GM18526 (cell line): Measurements from ENCODE around the gene ATP5PO.

ENCODE experiments used
- POLR2A ChIP-seq: IDR thresholded peaks from 3 replicates; pipeline ENCODE4 v1.6.1; 2011; ENCODE audit not compliant: insufficient read length; ENCODE audit errors: extremely low read depth

ATP5PO gene

GRCh38 chr21:33945652-33946270 lies 30.2 kb upstream of the ATP5PO start:
- TF ChIP-seq POLR2A: no peak

- no peak for TF ChIP-seq POLR2A
Measured at GRCh38 chr21:33944185-33944763, 28.7 kb upstream of the ATP5PO start.

GRCh38 chr21:33943293-33943692 lies 27.7 kb upstream of the ATP5PO start:
- no peak for TF ChIP-seq POLR2A

- no peak for TF ChIP-seq POLR2A
Measured at GRCh38 chr21:33942426-33942825, 26.8 kb upstream of the ATP5PO start.

- no peak for TF ChIP-seq POLR2A
Measured at GRCh38 chr21:33940881-33941245, 25.3 kb upstream of the ATP5PO start.

- TF ChIP-seq POLR2A: no peak
Measured at GRCh38 chr21:33940164-33940880, 24.7 kb upstream of the ATP5PO start.

- no peak for TF ChIP-seq POLR2A
Measured at GRCh38 chr21:33939226-33939625, 23.6 kb upstream of the ATP5PO start.

GRCh38 chr21:33938381-33938780 lies 22.8 kb upstream of the ATP5PO start:
- no peak for TF ChIP-seq POLR2A

- no peak for TF ChIP-seq POLR2A
Measured at GRCh38 chr21:33937931-33938339, 22.3 kb upstream of the ATP5PO start.

- no peak for TF ChIP-seq POLR2A
Measured at GRCh38 chr21:33937146-33937545, 21.5 kb upstream of the ATP5PO start.

GRCh38 chr21:33936301-33937038 lies 20.9 kb upstream of the ATP5PO start:
- TF ChIP-seq POLR2A: no peak

- no peak for TF ChIP-seq POLR2A
Measured at GRCh38 chr21:33932731-33933130, 17.1 kb upstream of the ATP5PO start.

GRCh38 chr21:33931799-33932390 lies 16.3 kb upstream of the ATP5PO start:
- TF ChIP-seq POLR2A: no peak

GRCh38 chr21:33924766-33925100 lies 9.1 kb upstream of the ATP5PO start:
- no peak for TF ChIP-seq POLR2A

GRCh38 chr21:33924079-33924765 lies 8.6 kb upstream of the ATP5PO start:
- TF ChIP-seq POLR2A: no peak

GRCh38 chr21:33917421-33917820 lies 1.8 kb upstream of the ATP5PO start:
- TF ChIP-seq POLR2A: no peak

- TF ChIP-seq POLR2A: no peak
Measured at GRCh38 chr21:33916200-33916567, 580 bp upstream of the ATP5PO start.
